ENCODE results near the gene HCAR3.
"Not testable (repeated sequence)": the region's sequence is repeated elsewhere in the genome, so short reads cannot be mapped to it uniquely, and the experiment has no call there.

The HCAR3 gene

DNA sequence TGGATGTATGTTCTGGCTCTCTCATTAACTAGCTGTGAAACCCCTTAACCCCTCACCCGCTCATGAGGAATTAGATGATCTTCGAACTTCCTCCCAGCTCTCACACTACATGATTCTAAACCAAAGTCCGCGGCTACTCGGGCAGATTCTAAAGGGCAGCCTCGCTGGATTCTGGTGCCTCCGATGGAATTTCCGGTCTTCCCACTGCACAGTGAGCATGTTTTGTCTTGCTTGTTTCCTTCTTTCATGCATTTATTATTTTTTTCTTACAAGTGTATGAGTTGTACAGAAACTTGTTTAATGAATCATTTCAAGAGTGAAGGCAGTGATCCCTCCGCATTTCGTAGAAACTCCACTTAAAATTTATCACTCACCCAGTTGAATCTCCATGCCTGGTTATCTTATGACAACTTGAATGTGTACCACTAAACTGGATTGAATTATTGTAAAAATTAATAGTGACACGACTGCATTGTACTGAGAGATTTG lies 4.5 kb upstream of the HCAR3 start:
- no peak for DNase-seq (ENCODE audit: low read depth)

DNA sequence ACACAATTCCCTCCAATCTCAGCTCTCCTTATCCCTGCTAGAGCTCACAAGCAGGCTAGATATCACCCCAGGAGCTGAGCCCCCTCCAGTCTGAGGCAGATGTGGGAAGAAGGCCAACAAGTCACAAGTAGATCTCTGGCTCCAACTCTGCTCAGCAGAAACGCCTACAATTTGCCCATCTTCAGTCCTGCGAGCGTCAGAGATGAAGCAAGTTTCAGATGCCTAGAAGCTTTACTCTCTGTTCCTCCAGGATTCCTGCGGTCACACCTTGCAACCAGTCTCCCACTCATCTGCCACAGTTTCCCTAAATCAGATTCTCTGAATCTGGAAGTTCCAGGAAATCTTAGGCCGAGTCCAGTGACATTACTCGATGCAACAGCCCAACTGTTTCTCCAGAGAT lies 1.4 kb downstream of the HCAR3 start:
- DNase-seq (ENCODE audit: low read depth) = not testable (repeated sequence)

DNA sequence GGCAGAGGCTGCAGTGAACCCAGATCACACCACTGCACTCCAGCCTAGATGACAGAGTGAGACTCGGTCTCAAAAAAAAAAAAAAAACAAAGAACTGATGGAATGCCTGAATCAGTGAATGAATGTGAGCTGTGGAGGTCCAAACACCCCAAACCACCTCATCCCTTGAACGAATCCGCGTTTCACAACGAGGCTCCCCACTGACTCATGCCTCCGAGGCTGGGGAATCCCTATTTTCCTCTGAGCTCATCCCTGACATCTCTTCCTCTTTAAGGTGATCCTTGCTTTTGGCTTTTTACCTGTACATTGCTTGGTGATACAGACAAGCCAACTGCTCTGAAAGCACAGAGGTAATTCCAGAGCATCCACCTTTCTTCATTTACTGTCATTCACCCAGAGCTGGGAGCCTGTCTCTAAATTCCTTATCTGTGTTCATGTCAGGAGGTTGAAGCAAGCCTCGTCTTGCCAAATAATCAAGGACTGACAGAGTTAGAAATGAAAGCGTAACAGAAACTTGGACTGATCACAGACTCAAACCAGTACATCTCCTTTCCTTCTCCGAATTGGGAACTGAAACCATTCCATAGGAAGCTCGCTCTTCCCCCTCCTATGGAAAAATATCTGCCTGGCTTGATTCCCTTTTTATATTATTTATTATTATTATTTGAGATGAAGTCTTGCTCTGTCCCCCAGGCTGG lies 3.0 kb downstream of the HCAR3 start:
- DNase-seq (ENCODE audit: low read depth) = not testable (repeated sequence)

DNA sequence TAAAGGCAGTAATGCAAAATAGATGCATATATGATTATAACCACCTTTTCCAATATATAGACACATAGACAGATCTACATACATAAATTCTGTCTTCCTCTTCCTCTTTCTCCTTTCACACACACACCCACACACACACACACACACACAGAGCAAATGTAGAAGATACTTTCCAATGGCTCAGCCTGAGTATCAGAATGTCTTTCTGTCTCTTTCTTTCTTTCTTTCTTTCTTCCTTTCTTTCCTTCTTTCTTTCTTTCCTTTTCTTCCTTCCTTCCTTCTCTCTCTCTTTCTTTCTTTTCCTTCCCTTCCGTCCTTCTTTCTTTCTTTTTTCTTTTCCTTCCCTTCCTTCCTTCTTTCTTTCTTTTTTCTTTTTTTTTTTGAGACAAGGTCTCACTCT lies 5.3 kb downstream of the HCAR3 start:
- DNase-seq (ENCODE audit: low read depth) = not testable (repeated sequence)

DNA sequence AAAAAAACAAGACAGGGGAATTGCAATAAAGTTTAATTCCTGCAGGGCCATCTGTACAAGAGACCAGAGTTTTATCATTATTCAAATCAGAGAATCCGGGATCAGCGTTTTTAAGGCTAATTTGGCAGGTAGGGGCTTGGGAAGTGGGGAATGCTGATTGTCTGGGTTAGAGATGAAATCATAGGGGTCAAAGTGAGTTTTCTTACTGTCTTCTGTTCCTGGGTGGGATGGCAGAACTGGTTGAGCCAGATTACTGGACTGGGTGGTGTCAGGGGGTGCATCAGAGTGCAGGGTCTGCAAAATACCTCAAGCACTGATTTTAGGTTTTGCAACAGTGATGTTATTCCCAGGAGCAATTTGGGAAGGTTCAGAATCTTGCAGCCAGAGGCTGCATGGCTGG lies 6.3 kb downstream of the HCAR3 start:
- not testable (repeated sequence) for DNase-seq (ENCODE audit: low read depth)

DNA sequence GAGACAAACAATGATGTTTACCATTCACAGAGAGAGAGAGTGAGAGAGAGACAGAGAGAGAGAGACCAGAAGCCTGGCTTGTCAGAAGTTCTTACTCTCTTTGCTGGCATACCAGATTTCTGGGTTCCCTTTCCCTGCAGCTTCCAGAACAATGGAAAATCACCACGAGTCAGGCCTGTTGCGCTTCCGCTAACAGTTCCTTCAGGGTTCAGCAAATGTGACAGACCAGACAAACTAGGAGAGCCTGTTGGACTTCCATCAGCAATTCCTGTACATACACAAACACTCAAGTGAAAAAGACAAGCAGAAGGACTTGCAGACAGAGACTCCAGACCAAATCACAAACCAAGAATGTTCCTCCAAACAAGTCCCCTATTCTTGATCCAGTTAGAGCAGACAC lies 7.3 kb downstream of the HCAR3 start:
- DNase-seq (ENCODE audit: low read depth) = not testable (repeated sequence)

DNA sequence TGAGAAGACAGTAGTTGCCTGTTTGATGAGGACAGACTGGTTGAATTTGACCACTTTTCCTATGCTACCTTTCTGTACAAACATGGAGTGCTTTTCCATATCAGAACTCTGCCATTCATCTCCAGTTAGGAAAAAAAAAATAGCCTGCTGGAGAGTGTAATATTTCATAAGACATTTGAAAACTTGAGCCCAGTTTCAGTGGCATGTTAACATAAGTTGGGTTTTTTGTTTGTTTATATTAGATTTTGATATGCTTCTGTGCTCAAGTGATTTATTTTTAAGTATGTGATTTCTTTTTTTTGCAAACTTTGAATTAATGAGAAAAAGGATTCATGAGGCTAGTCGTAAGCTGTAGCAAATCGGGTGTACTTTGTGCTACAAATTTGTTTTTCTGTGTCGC lies 12.8 kb downstream of the HCAR3 start:
- not testable (repeated sequence) for DNase-seq (ENCODE audit: low read depth)

DNA sequence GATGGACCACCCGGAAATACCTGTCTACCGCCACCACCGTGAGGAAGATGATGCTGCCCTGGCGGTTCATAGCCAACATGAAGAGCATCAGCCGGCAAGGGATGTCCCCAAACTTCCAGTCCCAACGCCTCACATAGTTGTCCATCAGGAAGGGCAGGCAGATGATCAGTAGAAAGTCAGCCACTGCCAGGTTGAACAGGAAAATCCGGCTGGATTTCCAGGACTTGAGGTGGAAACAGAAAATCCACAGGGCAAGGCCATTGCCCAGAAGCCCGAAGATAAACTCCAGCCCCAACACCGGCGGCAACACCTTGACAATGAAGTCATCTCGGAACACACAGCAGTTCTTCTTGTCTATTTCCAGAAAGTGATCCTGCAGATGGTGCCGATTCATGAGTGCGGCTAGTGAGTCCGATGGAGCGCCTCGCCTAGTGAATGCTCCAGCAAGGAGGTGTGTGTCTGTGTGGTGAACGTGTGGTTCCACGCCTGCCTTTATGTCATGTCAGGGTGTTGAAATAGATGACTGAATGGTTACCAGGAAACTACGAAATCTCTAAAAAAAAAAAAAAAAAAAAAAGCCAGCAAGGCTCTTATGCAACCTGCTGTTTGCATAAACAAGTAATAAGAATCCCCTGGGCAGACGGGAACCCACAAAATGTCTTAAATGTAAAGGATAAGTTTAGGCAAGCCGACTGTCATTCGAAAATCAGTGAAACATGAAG lies 13.6 kb downstream of the HCAR3 start, which contains the start of gene HCAR2:
HCAR2 (minus strand) TSS at position 468 of the 722 bp plus-strand sequence; CDS start at position 394, 74 bp downstream.
- DNase-seq (ENCODE audit: low read depth) = not testable (repeated sequence)

DNA sequence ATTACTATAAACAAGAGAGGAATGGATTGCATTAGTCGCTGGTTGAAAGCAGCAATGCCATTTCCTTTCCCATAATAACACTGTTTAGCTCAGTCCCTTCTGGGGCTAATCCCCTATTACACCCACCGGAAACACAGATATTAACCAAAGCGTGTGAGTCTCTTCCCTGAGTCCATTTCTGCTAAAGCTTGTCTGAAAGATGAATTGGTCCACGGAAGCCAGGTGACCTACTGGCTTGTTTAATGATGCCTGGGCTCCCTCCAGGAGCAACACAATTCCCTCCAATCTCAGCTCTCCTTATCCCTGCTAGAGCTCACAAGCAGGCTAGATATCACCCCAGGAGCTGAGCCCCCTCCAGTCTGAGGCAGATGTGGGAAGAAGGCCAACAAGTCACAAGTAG lies 15.1 kb downstream of the HCAR3 start:
- DNase-seq (ENCODE audit: low read depth) = not testable (repeated sequence)

DNA sequence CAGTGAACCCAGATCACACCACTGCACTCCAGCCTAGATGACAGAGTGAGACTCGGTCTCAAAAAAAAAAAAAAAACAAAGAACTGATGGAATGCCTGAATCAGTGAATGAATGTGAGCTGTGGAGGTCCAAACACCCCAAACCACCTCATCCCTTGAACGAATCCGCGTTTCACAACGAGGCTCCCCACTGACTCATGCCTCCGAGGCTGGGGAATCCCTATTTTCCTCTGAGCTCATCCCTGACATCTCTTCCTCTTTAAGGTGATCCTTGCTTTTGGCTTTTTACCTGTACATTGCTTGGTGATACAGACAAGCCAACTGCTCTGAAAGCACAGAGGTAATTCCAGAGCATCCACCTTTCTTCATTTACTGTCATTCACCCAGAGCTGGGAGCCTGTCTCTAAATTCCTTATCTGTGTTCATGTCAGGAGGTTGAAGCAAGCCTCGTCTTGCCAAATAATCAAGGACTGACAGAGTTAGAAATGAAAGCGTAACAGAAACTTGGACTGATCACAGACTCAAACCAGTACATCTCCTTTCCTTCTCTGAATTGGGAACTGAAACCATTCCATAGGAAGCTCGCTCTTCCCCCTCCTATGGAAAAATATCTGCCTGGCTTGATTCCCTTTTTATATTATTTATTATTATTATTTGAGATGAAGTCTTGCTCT lies 16.4 kb downstream of the HCAR3 start:
- not testable (repeated sequence) for DNase-seq (ENCODE audit: low read depth)

DNA sequence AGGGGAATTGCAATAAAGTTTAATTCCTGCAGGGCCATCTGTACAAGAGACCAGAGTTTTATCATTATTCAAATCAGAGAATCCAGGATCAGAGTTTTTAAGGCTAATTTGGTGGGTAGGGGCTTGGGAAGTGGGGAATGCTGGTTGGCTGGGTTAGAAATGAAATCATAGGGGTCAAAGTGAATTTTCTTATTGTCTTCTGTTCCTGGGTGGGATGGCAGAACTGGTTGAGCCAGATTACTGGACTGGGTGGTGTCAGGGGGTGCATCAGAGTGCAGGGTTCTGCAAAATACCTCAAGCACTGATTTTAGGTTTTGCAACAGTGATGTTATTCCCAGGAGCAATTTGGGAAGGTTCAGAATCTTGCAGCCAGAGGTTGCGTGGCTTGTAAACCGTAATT lies 19.7 kb downstream of the HCAR3 start:
- DNase-seq (ENCODE audit: low read depth) = not testable (repeated sequence)

DNA sequence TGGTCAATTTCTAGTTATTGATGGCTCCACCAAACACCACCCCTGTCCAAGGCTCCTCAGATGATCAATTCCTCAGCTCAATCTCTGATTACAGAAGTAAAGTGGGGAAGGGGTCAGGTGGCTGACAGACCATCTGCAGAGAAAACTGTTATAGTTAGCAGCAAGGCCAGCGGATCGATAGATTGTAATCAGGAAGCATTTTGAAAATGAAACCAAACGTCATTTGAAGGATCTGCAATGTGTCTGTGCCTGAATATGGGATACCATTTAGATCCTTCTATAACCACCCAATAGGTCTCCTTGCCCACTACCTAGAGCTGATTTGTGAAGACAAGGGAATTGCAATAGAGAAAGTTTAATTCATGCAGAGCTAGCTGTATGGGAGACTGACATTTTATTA lies 25.0 kb downstream of the HCAR3 start:
- no peak for DNase-seq (ENCODE audit: low read depth)

DNA sequence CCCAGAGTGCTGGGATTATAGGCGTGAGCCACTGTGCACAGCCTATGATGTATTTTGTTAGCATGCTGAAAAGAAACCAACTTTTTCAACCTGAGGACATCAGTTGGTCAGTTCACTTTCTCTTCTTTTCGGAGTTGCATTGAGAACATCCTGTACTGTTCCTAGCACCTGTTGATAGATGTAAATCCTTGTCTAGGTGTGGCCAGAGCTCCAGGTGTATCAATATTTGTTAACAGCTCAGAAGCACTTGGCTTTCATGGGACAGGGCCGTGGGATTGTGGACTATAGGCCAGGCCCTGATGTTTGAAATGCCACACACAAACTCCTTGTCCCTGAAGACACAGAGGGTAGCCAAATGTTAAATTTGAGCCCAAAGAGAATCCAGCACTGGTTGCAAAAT lies 28.3 kb downstream of the HCAR3 start:
- DNase-seq (ENCODE audit: low read depth) = no peak

DNA sequence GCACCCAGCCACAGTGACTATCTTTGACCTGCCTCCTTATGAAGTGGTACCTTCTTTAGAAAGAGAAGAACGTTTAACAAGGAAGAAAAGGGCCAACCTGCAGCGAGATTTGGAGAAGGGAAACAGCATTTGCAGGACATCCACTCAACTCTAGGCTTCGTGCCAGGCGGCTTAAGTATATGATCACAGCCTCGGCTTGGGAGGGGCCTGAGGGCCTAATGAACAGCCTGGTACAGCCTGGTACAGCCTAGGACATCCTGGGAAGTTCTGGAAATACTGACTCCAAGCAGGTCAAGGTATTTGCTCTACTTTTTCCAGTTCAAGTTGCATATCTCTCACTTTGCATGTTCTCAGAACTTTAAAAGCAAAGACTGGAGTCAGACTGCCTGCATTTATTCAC lies 29.5 kb downstream of the HCAR3 start:
- DNase-seq (ENCODE audit: low read depth) = no peak

DNA sequence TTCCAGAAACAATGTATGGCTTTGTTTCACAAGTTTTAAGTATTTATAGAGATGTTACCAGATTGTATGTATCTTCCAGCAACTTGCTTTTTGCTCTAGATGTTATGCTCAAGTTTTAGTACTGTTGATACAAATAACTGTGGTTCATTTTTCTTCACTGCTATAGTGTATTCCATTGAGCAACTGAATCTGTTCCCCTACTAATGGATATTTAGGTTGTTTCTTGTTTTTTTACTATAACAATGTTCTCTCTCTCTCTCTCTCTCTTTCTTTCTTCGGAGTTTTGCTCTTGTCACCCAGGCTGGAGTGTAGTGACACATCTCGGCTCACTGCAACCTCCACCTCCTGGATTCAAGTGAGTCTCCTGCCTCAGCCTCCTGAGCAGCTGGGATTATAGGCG lies 30.1 kb downstream of the HCAR3 start:
- DNase-seq (ENCODE audit: low read depth) = no peak

DNA sequence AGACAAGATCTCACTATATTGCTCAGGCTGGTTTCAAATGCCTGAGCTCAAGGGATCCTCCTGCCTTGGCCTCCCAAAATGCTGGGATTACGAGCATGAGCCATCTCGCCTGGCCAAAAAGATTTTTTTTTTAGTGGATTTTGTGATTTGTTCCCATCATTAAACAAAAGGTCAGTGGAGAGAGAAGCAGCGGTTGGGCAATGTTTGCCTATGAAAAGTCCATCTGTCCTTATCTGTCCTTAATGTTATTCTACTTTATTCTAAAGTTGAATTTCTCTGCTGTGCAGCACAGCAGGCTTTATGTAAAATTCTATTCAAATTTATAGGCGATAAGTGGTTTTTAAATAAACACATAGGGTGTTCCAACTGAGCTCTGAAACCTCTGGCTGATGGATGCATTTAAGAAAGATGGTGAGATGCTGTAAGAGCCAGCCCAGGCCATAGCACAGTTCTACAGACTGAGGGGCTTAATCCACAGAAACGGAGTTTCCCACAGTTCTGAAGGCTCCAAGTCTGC lies 32.3 kb downstream of the HCAR3 start:
- DNase-seq (ENCODE audit: low read depth) = no peak

DNA sequence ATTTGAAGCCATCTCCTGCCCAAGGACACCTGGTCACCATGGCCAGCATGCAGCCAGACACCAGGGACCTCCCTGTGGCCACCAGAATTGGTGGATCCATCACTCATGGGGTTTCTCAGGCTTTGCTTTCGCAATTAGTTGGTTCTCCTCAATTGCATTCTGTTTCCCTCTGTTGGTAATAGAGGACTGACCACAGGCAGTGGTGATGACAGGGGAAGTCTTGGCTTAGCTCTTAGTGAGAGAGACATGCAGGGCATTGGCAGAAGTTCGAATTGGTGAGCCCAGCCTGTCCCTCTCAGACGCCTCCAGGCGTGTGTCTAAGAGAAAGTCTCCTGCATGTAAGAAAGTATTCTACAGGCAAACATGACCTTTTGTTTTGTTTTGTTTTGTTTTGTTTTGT lies 34.8 kb downstream of the HCAR3 start:
- DNase-seq (ENCODE audit: low read depth) = no peak

DNA sequence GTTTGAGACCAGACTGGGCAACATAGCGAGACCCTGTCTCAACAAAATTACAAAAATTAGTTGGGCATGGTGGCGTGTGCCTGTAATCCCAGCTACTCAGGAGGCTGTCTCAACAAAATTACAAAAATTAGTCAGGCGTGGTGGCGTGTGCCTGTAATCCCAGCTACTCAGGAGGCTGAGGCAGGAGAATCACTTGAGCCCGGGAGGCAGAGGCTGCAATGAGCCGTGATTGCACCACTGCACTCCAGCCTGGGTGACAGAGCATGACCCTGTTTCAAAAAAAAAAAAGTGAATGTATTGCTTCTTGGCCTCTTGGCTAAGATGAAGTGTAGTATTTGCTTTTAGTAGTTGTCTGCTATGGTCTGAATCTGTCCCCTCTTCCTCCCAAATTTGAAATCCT lies 35.6 kb downstream of the HCAR3 start:
- not testable (repeated sequence) for DNase-seq (ENCODE audit: low read depth)

DNA sequence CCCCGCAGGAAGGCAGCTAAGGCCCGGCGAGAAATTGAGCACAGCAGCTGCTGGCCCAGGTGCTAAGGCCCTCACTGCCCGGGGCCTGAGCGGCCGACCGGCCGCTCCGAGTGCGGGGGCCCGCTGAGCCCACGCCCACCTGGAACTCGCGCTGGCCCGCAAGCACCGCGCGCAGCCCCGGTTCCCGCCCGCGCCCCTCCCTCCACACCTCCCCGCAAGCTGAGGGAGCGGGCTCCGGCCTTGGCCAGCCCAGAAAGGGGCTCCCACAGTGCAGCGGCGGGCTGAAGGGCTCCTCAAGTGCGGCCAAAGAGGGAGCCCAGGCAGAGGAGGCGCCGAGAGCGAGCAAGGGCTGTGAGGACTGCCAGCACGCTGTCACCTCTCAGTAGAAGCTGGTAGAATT lies 39.8 kb downstream of the HCAR3 start:
- DNase-seq (ENCODE audit: low read depth) = not testable (repeated sequence)

DNA sequence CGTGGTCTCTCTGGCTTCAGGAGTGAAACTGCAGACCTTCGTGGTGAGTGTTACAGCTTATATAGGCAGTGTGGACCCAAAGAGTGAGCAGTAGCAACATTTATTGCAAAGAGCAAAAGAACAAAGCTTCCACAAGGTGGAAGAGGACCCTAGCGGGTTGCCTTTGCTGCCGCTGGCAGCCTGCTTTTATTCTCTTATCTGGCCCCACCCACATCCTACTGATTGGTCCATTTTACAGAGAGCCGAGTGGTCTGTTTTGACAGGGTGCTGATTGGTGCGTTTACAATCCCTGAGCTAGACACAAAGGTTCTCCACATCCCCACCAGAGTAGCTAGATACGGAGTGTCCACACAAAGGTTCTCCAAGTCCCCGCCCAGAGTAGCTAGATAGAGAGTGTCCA lies 40.6 kb downstream of the HCAR3 start:
- DNase-seq (ENCODE audit: low read depth) = not testable (repeated sequence)

DNA sequence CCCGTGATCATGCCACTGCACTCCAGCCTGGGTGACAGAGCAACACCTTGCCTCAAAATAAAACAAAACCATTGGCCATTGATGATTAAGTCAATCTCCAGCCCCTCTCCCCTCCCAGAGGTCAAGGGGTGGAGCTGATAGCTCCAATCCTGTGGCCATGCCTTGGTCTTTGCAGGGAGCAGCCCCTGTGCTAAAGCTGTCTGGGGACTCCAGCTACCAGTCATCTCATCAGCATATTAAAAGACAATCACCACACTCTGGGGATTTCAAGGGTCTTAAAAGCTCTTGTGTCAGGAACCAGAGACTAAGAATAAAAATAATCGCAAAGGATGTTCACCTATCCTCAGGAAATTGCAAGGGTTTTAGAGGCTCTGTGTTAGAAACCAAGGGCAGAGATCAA lies 44.1 kb downstream of the HCAR3 start:
- DNase-seq (ENCODE audit: low read depth) = no peak

DNA sequence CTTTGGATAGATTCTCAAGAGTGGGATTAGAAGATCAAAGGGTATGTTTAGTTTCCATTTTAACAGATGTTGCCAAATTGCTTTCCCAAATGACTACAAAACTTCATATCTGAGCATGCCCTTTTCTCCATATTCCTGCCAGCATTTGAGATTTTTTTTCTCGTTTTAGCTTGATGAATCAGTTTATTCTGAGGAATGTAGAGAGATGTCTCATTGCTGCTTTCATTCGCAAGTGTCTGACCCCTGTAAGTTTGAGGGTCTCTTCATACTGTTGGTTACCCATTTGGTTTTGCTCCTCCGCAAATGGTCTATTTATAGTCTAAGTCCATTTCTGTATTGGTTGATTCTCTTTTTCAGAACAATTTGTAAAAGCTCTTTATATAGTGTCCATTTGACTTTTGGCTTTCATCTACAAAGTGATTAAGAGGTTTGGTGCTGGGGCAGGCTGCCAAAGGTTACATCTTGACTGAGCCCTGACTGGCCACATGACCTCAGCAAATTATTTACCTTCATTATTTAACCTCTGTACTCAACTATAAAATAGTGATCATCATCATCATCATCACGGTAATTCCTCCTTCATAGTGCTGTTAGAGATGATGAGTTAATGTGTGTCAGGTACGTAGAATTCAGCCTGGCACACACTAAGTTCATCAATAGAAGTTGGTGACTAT lies 47.1 kb downstream of the HCAR3 start:
- no peak for DNase-seq (ENCODE audit: low read depth)

All from stimulated activated CD8-positive, alpha-beta memory T cell treated with anti-CD3 and anti-CD28 coated beads, Interleukin-4, amount 100 ng/mL, for 24 hours (primary cell).